ENCODE results near the gene THSD4.

DNA sequence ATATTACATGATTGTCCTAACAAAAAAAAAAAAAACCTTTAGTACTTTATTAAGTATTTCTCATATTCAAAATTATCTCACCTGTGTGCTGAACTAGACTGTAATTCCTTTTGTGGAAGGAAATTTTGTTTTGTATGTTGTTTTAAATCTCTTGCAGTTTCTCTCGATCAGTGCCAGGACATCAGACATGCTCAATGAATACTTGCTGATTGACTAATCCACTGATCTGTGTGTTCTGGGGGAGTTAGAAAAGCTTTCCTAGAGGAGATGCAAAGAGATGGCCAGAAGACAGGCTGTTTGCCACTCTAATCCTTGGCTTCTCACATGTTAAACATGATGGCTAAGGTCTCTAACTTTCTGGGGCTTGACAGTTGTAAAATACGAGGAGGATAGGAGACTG lies 461.8 kb downstream of the THSD4 start:
- TF ChIP-seq CTCF (conservative IDR thresholded peaks at IDR 0.05; ENCODE audit: low read length) (no peak), EZH2phosphoT487 (IDR thresholded peaks at IDR 0.05; ENCODE audit: borderline replicate concordance, low read depth, low read length) (no peak)
